Lower lobe of right lung (tissue), 2 donors: ENCODE measurements around the gene CCDC18. TPM values are rescaled to one million over a fixed set of nuclear protein-coding genes. Genes with fewer than 3 reads are reported as not detected.
"Not testable (repeated sequence)": the region's sequence is repeated elsewhere in the genome, so short reads cannot be mapped to it uniquely, and the experiment has no call there.

Experiments used
- ATAC-seq, 2 donors: fragments of 200-7000 bp; cut with Tn5 transposase; one replicate each; pipeline ENCODE4 v1.9.1; 2020 to 2022; ENCODE audit warnings: mild to moderate bottlenecking in 2 of 2, moderate library complexity in 2 of 2
- DNase-seq: peaks from one replicate; pipeline ENCODE4 v3.0.0-alpha.2; 2020
- H3K27ac ChIP-seq: fragments of 200-600 bp; one replicate; pipeline ENCODE4 v1.8.0; 2022
- H3K27me3 ChIP-seq: fragments of 200-600 bp; one replicate; pipeline ENCODE4 v1.8.0; 2022; ENCODE audit warnings: low read depth
- H3K36me3 ChIP-seq: fragments of 200-600 bp; one replicate; pipeline ENCODE4 v1.8.0; 2022; ENCODE audit warnings: mild to moderate bottlenecking
- H3K4me1 ChIP-seq: fragments of 200-600 bp; one replicate; pipeline ENCODE4 v1.8.0; 2022
- H3K4me3 ChIP-seq: fragments of 200-600 bp; one replicate; pipeline ENCODE4 v1.8.0; 2022; ENCODE audit warnings: mild to moderate bottlenecking
- H3K9me3 ChIP-seq: fragments of 200-600 bp; one replicate; pipeline ENCODE4 v1.8.0; 2022
- intact Hi-C: fragments of 100-400 bp; cut with DNase I; formaldehyde crosslinking; loops from one replicate; pipeline ENCODE4 v1.11.0; 2022
- total RNA-seq: library from RNA; stranded (reverse); fragmentation: NEBNext Ultra II Directional; extraction: Animal tissue kit (Norgen Biotek cat#: 25700); gene quantifications from one replicate; pipeline ENCODE4 v1.2.1, GENCODE V29; 2021
- TF ChIP-seq, protein P1 (sequence below): fragments of 200-600 bp; IDR thresholded peaks from one replicate; pipeline ENCODE4 v1.8.0; 2022; ENCODE audit warnings: antibody characterized with exemption, mild to moderate bottlenecking
- donor health status: DM: no; HTN: yes; CAD: no; lungs with severe emphysema.

The CCDC18 gene
- total RNA-seq, 1 donor from 2014 or later, result 6.7 TPM

DNA sequence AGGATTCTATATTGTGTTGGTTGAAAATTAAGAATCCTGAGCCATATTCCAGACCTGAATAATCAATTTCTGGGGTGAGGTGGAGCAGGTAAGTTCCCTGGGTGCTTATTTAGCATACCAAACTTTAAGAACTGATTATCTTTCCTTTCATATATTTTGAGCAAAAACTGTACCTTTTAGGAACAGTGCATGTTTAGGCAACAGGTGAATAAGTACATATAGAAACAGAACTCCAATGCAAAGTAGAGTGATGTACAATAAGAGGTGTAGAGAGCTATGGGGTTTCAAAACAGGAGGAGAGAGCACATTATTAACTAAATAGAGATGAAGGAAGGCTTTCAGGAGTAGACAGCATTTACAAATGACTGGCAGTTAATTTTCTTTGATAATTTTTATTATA lies 29.1 kb upstream of the CCDC18 start:
- H3K9me3 ChIP-seq, result no peaks in the 10 kb centered on the region
- H3K27me3 ChIP-seq, result no peaks in the 10 kb centered on the region
- no peak for DNase-seq
- H3K27ac ChIP-seq, result no peak overlapping the region
- intact Hi-C loops, result no loop called here
- no peak for ATAC-seq
- no peak overlapping the region for H3K4me3 ChIP-seq
- H3K36me3 ChIP-seq, result peaks cover 85% of the 10 kb centered on the region
- TF ChIP-seq, protein P1, sequence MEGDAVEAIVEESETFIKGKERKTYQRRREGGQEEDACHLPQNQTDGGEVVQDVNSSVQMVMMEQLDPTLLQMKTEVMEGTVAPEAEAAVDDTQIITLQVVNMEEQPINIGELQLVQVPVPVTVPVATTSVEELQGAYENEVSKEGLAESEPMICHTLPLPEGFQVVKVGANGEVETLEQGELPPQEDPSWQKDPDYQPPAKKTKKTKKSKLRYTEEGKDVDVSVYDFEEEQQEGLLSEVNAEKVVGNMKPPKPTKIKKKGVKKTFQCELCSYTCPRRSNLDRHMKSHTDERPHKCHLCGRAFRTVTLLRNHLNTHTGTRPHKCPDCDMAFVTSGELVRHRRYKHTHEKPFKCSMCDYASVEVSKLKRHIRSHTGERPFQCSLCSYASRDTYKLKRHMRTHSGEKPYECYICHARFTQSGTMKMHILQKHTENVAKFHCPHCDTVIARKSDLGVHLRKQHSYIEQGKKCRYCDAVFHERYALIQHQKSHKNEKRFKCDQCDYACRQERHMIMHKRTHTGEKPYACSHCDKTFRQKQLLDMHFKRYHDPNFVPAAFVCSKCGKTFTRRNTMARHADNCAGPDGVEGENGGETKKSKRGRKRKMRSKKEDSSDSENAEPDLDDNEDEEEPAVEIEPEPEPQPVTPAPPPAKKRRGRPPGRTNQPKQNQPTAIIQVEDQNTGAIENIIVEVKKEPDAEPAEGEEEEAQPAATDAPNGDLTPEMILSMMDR, result no peak
- H3K4me1 ChIP-seq, result no peaks in the 10 kb centered on the region

DNA sequence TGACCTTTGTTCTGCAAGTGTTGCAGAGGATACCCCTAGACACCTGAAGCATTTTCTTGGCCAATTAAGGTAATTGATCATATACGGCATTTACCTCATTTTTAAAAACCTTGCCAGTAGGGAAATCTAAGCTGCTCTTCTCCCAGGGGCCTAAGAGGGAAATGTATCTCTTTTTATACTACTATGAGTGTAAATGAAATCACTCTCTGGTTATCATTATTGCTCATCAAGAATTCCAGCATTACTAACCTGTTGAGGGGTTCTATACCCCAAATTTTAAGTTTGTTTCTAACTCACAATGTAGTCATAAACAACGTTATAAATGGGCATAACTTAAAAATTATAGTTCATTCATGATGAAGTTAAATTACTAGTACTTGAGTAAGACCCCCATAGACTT lies 27.7 kb upstream of the CCDC18 start:
- intact Hi-C loops, result no loop called here
- Histone ChIP-seq H3K4me3 (no peak overlapping the region), H3K9me3 (no peaks in the 10 kb centered on the region), H3K4me1 (no peaks in the 10 kb centered on the region), H3K36me3 (peaks cover 99% of the 10 kb centered on the region), H3K27ac (no peak overlapping the region), H3K27me3 (no peaks in the 10 kb centered on the region)
- DNase-seq (no peak), ATAC-seq (no peak)
- TF ChIP-seq, protein P1, result no peak

DNA sequence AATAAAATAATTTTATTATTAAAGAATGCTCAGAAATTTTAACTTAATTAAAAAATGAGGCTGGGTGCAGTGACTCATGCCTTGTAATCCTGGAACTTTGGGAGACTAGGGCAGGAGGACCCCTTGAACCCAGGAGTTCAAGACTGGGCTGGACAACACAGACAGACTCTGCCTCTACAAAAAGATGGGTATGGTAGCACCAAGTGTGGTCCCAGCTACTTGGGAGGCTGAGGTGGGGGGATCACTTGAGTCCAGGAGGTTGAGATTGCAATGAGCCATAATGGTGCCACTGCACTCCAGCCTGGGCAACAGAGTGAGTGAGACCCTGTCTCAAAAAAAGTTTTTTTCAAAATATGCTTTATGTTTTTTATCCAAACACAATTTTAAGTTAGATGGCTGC lies 25.6 kb upstream of the CCDC18 start:
- ATAC-seq, result no peak
- Histone ChIP-seq H3K4me1 (no peaks in the 10 kb centered on the region), H3K27me3 (no peaks in the 10 kb centered on the region), H3K9me3 (no peaks in the 10 kb centered on the region), H3K4me3 (no peak overlapping the region), H3K36me3 (peaks cover 99% of the 10 kb centered on the region), H3K27ac (no peak overlapping the region)
- DNase-seq, result no peak
- TF ChIP-seq, protein P1, result no peak
- intact Hi-C loops, result no loop called here

DNA sequence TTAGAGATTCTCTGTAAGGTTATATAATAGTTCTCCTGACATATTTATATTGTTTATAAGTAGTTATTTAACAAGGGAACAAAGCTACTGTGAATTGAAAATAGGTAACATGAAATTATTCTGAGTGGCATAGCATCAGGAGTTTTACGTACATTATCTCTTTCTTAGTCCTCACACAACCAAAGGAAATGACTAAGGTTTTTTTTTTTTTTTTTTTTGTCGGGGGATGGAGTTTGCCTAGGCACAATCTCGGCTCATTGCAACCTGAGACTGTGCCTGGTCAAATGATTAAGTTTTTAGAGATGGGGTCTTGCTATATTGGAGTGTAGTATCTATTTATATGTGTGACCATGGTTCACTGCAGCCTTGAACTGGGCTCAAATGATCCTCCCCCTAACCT lies 25.2 kb upstream of the CCDC18 start:
- Histone ChIP-seq H3K9me3 (no peaks in the 10 kb centered on the region), H3K27ac (no peak overlapping the region), H3K36me3 (peaks cover 98% of the 10 kb centered on the region), H3K27me3 (no peaks in the 10 kb centered on the region), H3K4me3 (no peak overlapping the region), H3K4me1 (no peaks in the 10 kb centered on the region)
- intact Hi-C loops, result no loop called here
- DNase-seq (no peak), ATAC-seq (no peak)
- TF ChIP-seq, protein P1, result no peak

DNA sequence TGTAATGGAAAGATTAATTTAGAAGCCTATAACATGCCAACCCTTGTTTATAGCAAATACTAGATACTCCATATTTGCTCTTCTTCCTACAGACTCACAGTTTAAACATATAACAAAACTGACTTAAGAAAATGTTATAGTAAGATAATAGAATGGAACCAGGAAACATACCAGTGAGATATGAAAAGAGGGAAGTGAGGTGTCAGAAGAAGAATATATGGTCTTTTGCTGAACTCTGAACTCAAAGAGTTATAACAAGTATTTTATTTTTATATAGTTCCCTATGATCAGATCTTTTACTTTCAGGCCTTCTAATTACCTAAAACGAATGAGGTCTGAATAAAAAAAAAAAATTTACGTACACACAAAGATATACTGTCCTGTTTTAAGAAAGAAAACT lies 21.2 kb upstream of the CCDC18 start:
- ATAC-seq (no peak), DNase-seq (no peak)
- intact Hi-C loops, result no loop called here
- TF ChIP-seq, protein P1, result no peak
- no peaks in the 10 kb centered on the region for H3K9me3 ChIP-seq
- H3K27me3 ChIP-seq, result no peaks in the 10 kb centered on the region
- no peak overlapping the region for H3K4me3 ChIP-seq
- peaks cover 59% of the 10 kb centered on the region for H3K36me3 ChIP-seq
- H3K4me1 ChIP-seq, result no peaks in the 10 kb centered on the region
- H3K27ac ChIP-seq, result no peak overlapping the region

DNA sequence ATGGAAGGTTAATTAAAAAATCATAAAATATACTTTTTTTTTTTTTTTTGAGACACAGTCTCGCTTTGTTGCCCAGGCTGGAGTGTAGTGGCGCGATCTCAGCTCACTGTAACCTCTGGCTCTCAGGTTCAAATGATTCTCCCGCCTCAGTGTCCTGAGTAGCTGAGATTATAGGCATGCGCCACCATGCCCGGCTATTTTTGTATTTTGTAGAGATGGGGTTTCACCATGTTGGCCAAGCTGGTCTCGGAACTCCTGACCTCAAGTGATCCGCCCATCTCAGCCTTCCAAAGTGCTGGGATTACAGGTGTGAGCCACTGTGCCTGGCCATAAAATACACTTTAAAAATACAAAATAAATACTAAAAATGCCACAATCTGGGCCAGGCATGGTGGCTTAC lies 17.2 kb upstream of the CCDC18 start:
- H3K4me3 ChIP-seq, ATAC-seq, H3K27me3 ChIP-seq, H3K4me1 ChIP-seq, intact Hi-C loops, H3K9me3 ChIP-seq, DNase-seq, H3K27ac ChIP-seq: not testable (repeated sequence)
- peaks cover 19% of the 10 kb centered on the region for H3K36me3 ChIP-seq
